Measurements from ENCODE around the gene BIN2.

DNA sequence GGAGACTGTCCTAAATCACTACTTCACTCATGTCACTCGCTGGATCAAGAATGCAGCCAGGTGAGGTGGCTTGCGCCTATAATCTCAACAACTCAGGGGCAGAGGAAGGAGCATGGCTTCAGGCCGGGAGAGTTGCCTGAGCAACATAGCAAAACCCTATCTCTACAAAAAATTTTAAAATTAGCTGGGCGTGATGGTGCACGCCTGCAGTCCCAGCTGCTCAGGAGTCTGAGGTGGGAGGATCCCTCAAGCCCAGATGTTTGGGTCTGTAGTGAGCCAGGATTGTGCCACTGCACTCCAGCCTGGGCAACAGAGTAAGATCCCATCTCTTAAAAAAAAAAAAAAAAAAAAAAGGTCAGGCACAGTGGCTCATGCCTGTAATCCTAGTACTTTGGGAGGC is 59.7 kb downstream of the BIN2 start:
- no peak for TF ChIP-seq POLR2A (IDR thresholded peaks at IDR 0.05)
- TF ChIP-seq, protein P1, sequence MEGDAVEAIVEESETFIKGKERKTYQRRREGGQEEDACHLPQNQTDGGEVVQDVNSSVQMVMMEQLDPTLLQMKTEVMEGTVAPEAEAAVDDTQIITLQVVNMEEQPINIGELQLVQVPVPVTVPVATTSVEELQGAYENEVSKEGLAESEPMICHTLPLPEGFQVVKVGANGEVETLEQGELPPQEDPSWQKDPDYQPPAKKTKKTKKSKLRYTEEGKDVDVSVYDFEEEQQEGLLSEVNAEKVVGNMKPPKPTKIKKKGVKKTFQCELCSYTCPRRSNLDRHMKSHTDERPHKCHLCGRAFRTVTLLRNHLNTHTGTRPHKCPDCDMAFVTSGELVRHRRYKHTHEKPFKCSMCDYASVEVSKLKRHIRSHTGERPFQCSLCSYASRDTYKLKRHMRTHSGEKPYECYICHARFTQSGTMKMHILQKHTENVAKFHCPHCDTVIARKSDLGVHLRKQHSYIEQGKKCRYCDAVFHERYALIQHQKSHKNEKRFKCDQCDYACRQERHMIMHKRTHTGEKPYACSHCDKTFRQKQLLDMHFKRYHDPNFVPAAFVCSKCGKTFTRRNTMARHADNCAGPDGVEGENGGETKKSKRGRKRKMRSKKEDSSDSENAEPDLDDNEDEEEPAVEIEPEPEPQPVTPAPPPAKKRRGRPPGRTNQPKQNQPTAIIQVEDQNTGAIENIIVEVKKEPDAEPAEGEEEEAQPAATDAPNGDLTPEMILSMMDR (IDR thresholded peaks at IDR 0.05): no peak
